ENCODE measurements around the gene SNX25.

SNX25 gene

GRCh38 chr4:185398618-185399017 lies 189.2 kb downstream of the SNX25 start:
- Histone ChIP-seq H3K9ac (ENCODE audit: insufficient read length, low read depth) (no peak overlapping the region), H3K36me3 (ENCODE audit: insufficient read depth, insufficient read length, low read length) (peaks cover 22% of the 10 kb centered on the region), H3K27me3 (ENCODE audit: insufficient read depth, insufficient read length) (no peaks in the 10 kb centered on the region), H3K9me3 (ENCODE audit: insufficient read depth, low read length) (no peaks in the 10 kb centered on the region), H3K4me1 (ENCODE audit: insufficient read depth, insufficient read length) (no peaks in the 10 kb centered on the region), H3K4me3 (ENCODE audit: insufficient read length, low read depth) (no peak overlapping the region)
- no peak for TF ChIP-seq YY1 (IDR thresholded peaks at IDR 0.05; ENCODE audit: insufficient read depth, insufficient read length)
- TF ChIP-seq ZNF274 (IDR thresholded peaks at IDR 0.05; ENCODE audit: low read depth, low read length) = no peak
- TF ChIP-seq SUZ12 (IDR thresholded peaks at IDR 0.05; ENCODE audit: extremely low read depth, insufficient read depth, insufficient read length) = no peak
- DNase-seq (ENCODE audit: low read depth, low spot score) = no peak

GRCh38 chr4:185399466-185399865 lies 190.1 kb downstream of the SNX25 start:
- Histone ChIP-seq H3K9me3 (ENCODE audit: insufficient read depth, low read length) (no peaks in the 10 kb centered on the region), H3K27me3 (ENCODE audit: insufficient read depth, insufficient read length) (no peaks in the 10 kb centered on the region), H3K4me3 (ENCODE audit: insufficient read length, low read depth) (no peak overlapping the region), H3K4me1 (ENCODE audit: insufficient read depth, insufficient read length) (no peaks in the 10 kb centered on the region), H3K9ac (ENCODE audit: insufficient read length, low read depth) (no peak overlapping the region), H3K36me3 (ENCODE audit: insufficient read depth, insufficient read length, low read length) (peaks cover 22% of the 10 kb centered on the region)
- TF ChIP-seq YY1 (IDR thresholded peaks at IDR 0.05; ENCODE audit: insufficient read depth, insufficient read length) (no peak), SUZ12 (IDR thresholded peaks at IDR 0.05; ENCODE audit: extremely low read depth, insufficient read depth, insufficient read length) (no peak), ZNF274 (IDR thresholded peaks at IDR 0.05; ENCODE audit: low read depth, low read length) (no peak)
- no peak for DNase-seq (ENCODE audit: low read depth, low spot score)

- Histone ChIP-seq H3K4me1 (ENCODE audit: insufficient read depth, insufficient read length) (no peaks in the 10 kb centered on the region), H3K36me3 (ENCODE audit: insufficient read depth, insufficient read length, low read length) (peaks cover 25% of the 10 kb centered on the region)
- TF ChIP-seq YY1 (IDR thresholded peaks at IDR 0.05; ENCODE audit: insufficient read depth, insufficient read length) (no peak), ZNF274 (IDR thresholded peaks at IDR 0.05; ENCODE audit: low read depth, low read length) (no peak), SUZ12 (IDR thresholded peaks at IDR 0.05; ENCODE audit: extremely low read depth, insufficient read depth, insufficient read length) (no peak)
Observed at GRCh38 chr4:185404031-185404430, 194.6 kb downstream of the SNX25 start.

GRCh38 chr4:185405296-185405999 lies 196.1 kb downstream of the SNX25 start:
- Histone ChIP-seq H3K4me3 (ENCODE audit: insufficient read length, low read depth) (no peak overlapping the region), H3K36me3 (ENCODE audit: insufficient read depth, insufficient read length, low read length) (peaks cover 22% of the 10 kb centered on the region), H3K27me3 (ENCODE audit: insufficient read depth, insufficient read length) (no peaks in the 10 kb centered on the region), H3K4me1 (ENCODE audit: insufficient read depth, insufficient read length) (no peaks in the 10 kb centered on the region), H3K9ac (ENCODE audit: insufficient read length, low read depth) (no peak overlapping the region), H3K9me3 (ENCODE audit: insufficient read depth, low read length) (no peaks in the 10 kb centered on the region)
- TF ChIP-seq YY1 (IDR thresholded peaks at IDR 0.05; ENCODE audit: insufficient read depth, insufficient read length) = no peak
- TF ChIP-seq ZNF274 (IDR thresholded peaks at IDR 0.05; ENCODE audit: low read depth, low read length) = no peak
- TF ChIP-seq SUZ12 (IDR thresholded peaks at IDR 0.05; ENCODE audit: extremely low read depth, insufficient read depth, insufficient read length) = no peak
- no peak for DNase-seq (ENCODE audit: low read depth, low spot score)

More at GRCh38 chr4:185404031-185404430, 194.6 kb downstream of the SNX25 start:
- DNase-seq (ENCODE audit: low read depth, low spot score) = no peak
- Histone ChIP-seq H3K9ac (ENCODE audit: insufficient read length, low read depth) (no peak overlapping the region), H3K27me3 (ENCODE audit: insufficient read depth, insufficient read length) (no peaks in the 10 kb centered on the region), H3K4me3 (ENCODE audit: insufficient read length, low read depth) (no peak overlapping the region), H3K9me3 (ENCODE audit: insufficient read depth, low read length) (no peaks in the 10 kb centered on the region)

- Histone ChIP-seq H3K4me3 (ENCODE audit: insufficient read length, low read depth) (no peak overlapping the region), H3K36me3 (ENCODE audit: insufficient read depth, insufficient read length, low read length) (peaks cover 16% of the 10 kb centered on the region), H3K4me1 (ENCODE audit: insufficient read depth, insufficient read length) (no peaks in the 10 kb centered on the region), H3K9ac (ENCODE audit: insufficient read length, low read depth) (no peak overlapping the region), H3K9me3 (ENCODE audit: insufficient read depth, low read length) (no peaks in the 10 kb centered on the region), H3K27me3 (ENCODE audit: insufficient read depth, insufficient read length) (no peaks in the 10 kb centered on the region)
- DNase-seq (ENCODE audit: low read depth, low spot score) = no peak
- no peak for TF ChIP-seq SUZ12 (IDR thresholded peaks at IDR 0.05; ENCODE audit: extremely low read depth, insufficient read depth, insufficient read length)
- no peak for TF ChIP-seq ZNF274 (IDR thresholded peaks at IDR 0.05; ENCODE audit: low read depth, low read length)
- TF ChIP-seq YY1 (IDR thresholded peaks at IDR 0.05; ENCODE audit: insufficient read depth, insufficient read length) = no peak
Observed at GRCh38 chr4:185408432-185408831, 199.0 kb downstream of the SNX25 start.

GRCh38 chr4:185411849-185412248 lies 202.5 kb downstream of the SNX25 start:
- DNase-seq (ENCODE audit: low read depth, low spot score) = no peak
- Histone ChIP-seq H3K9me3 (ENCODE audit: insufficient read depth, low read length) (no peaks in the 10 kb centered on the region), H3K4me3 (ENCODE audit: insufficient read length, low read depth) (no peak overlapping the region), H3K9ac (ENCODE audit: insufficient read length, low read depth) (no peak overlapping the region), H3K27me3 (ENCODE audit: insufficient read depth, insufficient read length) (no peaks in the 10 kb centered on the region), H3K36me3 (ENCODE audit: insufficient read depth, insufficient read length, low read length) (peaks cover 17% of the 10 kb centered on the region), H3K4me1 (ENCODE audit: insufficient read depth, insufficient read length) (no peaks in the 10 kb centered on the region)
- TF ChIP-seq ZNF274 (IDR thresholded peaks at IDR 0.05; ENCODE audit: low read depth, low read length) = no peak
- TF ChIP-seq SUZ12 (IDR thresholded peaks at IDR 0.05; ENCODE audit: extremely low read depth, insufficient read depth, insufficient read length) = no peak
- no peak for TF ChIP-seq YY1 (IDR thresholded peaks at IDR 0.05; ENCODE audit: insufficient read depth, insufficient read length)

- no peaks in the 10 kb centered on the region for H3K9me3 ChIP-seq (ENCODE audit: insufficient read depth, low read length)
- no peaks in the 10 kb centered on the region for H3K4me1 ChIP-seq (ENCODE audit: insufficient read depth, insufficient read length)
- peaks cover 20% of the 10 kb centered on the region for H3K36me3 ChIP-seq (ENCODE audit: insufficient read depth, insufficient read length, low read length)
- H3K27me3 ChIP-seq (ENCODE audit: insufficient read depth, insufficient read length) = no peaks in the 10 kb centered on the region
- no peak overlapping the region for H3K9ac ChIP-seq (ENCODE audit: insufficient read length, low read depth)
- no peak for TF ChIP-seq SUZ12 (IDR thresholded peaks at IDR 0.05; ENCODE audit: extremely low read depth, insufficient read depth, insufficient read length)
- TF ChIP-seq ZNF274 (IDR thresholded peaks at IDR 0.05; ENCODE audit: low read depth, low read length) = no peak
- no peak for TF ChIP-seq YY1 (IDR thresholded peaks at IDR 0.05; ENCODE audit: insufficient read depth, insufficient read length)
- DNase-seq (ENCODE audit: low read depth, low spot score) = no peak
- H3K4me3 ChIP-seq (ENCODE audit: insufficient read length, low read depth) = no peak overlapping the region
Observed at GRCh38 chr4:185412412-185412811, 203.0 kb downstream of the SNX25 start.

All from NT2/D1 (cell line).